ENCODE data around the gene HOXC6.

DNA sequence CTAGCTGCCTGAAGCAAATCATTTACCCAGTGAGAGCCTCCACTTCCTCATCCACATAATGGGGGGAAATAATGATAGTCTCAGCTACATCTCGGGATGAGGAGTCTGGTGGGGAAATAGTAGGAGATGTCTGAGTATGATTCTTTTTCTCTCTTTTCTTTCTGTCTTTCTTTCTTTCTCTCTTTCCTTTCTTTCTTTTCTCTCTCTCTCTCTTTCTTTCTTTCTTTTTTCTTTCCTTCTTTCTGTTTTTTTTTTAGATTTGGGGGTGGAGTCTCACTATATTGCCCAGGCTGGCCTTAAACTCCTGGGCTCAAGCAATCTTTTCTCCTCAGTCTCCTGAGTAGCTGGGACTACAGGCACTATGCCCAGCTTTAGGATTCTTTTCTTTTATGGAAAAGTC is 38.2 kb downstream of the HOXC6 start:
- TF ChIP-seq, protein P1, sequence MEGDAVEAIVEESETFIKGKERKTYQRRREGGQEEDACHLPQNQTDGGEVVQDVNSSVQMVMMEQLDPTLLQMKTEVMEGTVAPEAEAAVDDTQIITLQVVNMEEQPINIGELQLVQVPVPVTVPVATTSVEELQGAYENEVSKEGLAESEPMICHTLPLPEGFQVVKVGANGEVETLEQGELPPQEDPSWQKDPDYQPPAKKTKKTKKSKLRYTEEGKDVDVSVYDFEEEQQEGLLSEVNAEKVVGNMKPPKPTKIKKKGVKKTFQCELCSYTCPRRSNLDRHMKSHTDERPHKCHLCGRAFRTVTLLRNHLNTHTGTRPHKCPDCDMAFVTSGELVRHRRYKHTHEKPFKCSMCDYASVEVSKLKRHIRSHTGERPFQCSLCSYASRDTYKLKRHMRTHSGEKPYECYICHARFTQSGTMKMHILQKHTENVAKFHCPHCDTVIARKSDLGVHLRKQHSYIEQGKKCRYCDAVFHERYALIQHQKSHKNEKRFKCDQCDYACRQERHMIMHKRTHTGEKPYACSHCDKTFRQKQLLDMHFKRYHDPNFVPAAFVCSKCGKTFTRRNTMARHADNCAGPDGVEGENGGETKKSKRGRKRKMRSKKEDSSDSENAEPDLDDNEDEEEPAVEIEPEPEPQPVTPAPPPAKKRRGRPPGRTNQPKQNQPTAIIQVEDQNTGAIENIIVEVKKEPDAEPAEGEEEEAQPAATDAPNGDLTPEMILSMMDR (IDR thresholded peaks at IDR 0.05) = no peak
- TF ChIP-seq POLR2A (IDR thresholded peaks at IDR 0.05) = no peak
- no peak for TF ChIP-seq POLR2AphosphoS5 (IDR thresholded peaks at IDR 0.05)
- TF ChIP-seq EP300 (IDR thresholded peaks at IDR 0.05) = no peak
